HG03064 (cell line): Measurements from ENCODE around the gene NEK7.
"Not testable (repeated sequence)": the region's sequence is repeated elsewhere in the genome, so short reads cannot be mapped to it uniquely, and the experiment has no call there.

Source experiments
- ATAC-seq: cut with Tn5 transposase; IDR thresholded peaks from one replicate; pipeline ENCODE4 v1.9.1; 2021; ENCODE audit warnings: low read depth; ENCODE audit not compliant: unreplicated experiment

NEK7 gene

GRCh38 chr1:198167436-198167934, 10.7 kb downstream of the NEK7 start:
- ATAC-seq: peak; percentile 63

- ATAC-seq: no peak
These were observed 11.4 kb downstream of the NEK7 start for GRCh38 chr1:198168227-198168626.

GRCh38 chr1:198169672-198170071, 12.9 kb downstream of the NEK7 start:
- no peak for ATAC-seq

- no peak for ATAC-seq
These were observed 15.1 kb downstream of the NEK7 start for GRCh38 chr1:198171667-198172540.

DNA sequence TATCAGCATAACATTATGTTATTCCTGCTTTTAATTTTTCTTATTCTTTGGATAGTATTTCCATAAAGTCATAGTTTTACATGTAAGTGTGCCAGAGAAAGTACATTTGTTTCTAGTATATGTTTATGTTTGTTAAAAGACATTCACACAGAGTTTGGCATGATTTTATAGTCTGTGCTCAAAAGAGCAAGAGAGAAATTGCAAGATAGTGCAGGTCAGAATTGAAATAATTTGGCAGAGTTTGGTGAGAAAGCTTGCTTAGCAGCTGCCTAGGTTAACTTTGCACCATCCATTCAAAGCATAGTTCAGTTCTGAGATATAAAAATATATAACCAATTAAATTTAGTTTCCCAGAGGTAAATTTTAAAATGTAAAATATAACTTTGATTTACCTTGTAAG, 17.0 kb downstream of the NEK7 start:
- ATAC-seq: no peak

DNA sequence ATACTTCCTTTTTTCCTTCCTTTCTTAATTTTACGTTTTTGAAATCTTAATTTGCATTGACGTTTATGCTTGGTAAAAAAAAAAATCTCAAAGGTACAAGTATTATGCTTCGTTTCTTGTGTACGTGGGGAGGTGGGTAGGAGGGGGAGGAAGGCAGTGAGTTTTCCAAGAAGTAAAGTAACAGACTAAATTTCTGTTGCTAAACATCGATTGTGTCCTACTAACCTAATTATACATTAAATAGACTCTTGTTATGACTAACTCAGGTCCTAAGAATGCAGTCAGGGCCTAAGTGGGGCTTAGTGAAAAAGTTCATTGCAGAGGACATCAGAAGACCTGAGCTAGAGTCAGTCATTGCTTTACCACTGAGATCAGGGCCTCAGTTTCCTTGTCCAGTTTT, 17.5 kb downstream of the NEK7 start:
- no peak for ATAC-seq

- peak; percentile 61 for ATAC-seq
These were observed 18.8 kb downstream of the NEK7 start for GRCh38 chr1:198175423-198176170.

GRCh38 chr1:198176179-198176578, 19.4 kb downstream of the NEK7 start:
- no peak for ATAC-seq

- no peak for ATAC-seq
These were observed 20.7 kb downstream of the NEK7 start for GRCh38 chr1:198177546-198177945.

- no peak for ATAC-seq
These were observed 21.8 kb downstream of the NEK7 start for GRCh38 chr1:198178615-198179014.

- ATAC-seq: no peak
These were observed 22.8 kb downstream of the NEK7 start for GRCh38 chr1:198179556-198179981.

DNA sequence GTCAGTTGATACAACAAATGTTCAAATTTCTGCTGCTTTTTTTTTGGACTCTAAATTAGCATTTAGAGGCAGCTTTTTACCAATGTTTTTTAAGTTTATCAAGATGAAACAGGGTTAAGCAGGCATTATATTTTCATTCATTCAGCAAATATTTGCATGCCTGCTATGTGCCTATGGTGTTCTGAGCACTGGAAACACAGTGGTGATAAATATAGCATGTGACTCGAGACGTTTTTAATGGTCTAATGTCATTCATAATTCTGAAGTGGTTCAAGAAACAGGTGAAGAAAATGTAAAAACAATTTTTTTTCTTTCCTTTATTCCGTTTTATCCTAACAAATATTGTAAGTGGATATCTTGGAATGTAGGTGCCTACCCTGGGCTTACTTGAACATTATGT, 26.8 kb downstream of the NEK7 start:
- no peak for ATAC-seq

GRCh38 chr1:198184516-198184915, 27.7 kb downstream of the NEK7 start:
- no peak for ATAC-seq

DNA sequence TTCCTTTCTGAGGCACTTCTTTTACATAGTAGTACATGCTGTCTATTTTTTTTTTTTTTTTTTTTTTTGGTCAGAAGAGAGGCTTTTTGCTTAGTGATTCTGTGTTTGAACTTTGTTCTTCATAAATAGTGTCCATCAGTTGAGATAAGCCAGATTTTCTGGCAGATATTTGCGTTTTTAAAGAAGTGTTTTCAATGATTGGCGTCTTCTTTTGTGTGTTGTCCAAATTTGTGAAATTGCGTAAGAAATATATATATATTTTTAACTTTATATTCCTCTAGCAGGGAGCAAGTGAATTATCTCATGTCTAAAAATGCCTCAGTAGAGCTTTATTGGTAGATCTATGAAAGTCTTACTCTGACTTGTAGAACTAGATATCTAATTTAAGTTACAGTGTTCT, 28.3 kb downstream of the NEK7 start:
- ATAC-seq: no peak

DNA sequence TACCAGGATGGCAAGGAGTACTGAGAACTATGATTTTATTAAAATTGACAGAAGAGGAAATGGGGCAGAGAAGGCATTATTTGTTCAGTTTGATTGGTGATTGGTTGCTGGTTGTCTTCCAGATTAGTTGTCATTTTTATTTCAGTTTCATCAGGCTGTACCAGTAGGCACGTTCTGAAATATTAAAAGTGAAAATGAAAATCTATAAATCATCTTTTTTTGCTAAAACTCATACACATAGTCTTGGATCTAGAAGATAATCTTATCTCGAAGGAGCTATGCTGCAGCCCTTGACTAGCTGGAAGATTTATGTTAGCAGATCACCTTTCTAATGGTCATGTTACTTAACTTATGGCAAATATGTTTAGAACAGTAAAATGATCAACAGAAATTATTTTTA, 29.0 kb downstream of the NEK7 start:
- ATAC-seq: peak; percentile 63

- no peak for ATAC-seq
These were observed 30.2 kb downstream of the NEK7 start for GRCh38 chr1:198186916-198187580.

DNA sequence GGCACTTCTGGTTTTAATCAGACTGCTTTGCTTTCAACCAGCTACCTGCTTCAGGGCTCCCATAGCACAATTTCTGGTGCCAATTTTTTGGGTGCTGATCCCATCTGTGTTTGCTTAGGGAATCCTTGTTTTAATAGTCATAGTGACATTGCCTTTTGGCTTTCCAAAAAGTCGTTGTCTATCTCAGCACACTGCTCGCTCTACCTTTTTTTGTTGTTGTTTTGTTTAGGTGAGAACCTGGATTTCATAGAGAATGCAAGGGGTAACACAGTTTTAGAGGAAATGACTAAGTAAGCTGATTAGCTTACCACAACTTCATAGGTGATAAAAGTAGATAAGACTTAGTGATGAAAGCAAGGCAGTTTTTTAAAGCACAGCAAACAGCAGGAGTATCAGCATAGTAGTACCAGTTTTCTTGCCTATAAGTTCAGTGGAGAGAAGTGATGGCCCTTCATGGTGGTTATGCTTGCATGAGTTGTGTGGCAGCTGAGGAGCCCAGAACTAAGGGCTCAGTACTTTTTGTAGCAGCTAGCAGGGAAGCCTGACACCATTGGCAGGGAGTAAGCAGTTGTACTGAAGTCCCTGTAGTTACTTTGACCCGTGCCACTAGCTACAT, 31.3 kb downstream of the NEK7 start:
- ATAC-seq: no peak

GRCh38 chr1:198191117-198191516, 34.3 kb downstream of the NEK7 start:
- ATAC-seq: no peak

GRCh38 chr1:198193871-198194270, 37.1 kb downstream of the NEK7 start:
- ATAC-seq: not testable (repeated sequence)

DNA sequence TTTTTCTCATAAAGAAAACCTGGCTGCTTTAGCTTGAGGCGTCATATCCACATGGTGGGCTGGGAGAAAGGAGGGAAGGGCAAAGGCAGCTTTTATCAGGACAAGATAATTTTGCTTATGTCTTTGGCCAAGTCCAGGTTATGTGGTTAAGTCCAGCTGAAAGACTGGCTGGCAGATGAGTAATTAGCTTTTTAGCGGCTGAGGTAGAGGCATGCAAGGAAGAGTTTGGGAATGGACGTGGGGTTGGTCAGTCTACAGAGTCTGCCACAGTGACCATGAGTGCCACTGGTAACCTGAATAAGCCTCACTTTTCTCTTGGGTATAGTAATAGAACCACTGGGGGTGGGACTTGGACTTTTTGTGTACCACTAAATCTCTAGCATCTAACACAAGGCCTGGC, 39.8 kb downstream of the NEK7 start:
- ATAC-seq: no peak

DNA sequence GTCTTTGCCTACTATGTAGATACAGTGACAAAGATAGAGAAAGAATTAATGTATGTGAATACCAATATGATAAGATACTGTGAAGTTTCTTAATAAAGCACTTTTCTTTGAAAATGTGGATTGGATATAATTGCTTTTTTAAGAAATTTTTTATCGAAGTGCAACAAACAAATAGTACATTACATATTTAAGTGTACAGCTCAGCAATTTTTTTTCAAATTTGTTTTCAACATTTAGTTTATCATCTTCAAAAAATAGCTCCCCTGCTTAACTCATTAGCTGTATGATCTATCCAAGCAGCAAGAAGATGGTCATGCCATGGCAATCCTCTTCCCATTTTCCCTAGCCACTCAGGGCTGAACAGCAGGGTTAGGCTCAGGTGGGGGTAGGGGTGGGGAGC, 40.5 kb downstream of the NEK7 start:
- no peak for ATAC-seq
